PC-3 (cell line): ENCODE measurements around the gene NTRK2.

Experiments
- EZH2phosphoT487 ChIP-seq: fragments of 300-600 bp; sonication (generic); IDR thresholded peaks from 2 replicates; pipeline ENCODE4 v1.6.1; 2018; ENCODE audit warnings: mild to moderate bottlenecking, antibody characterized with exemption, low read length, borderline replicate concordance
- TF ChIP-seq, protein P1 (sequence below): fragments of 300-600 bp; sonication (generic); conservative IDR thresholded peaks from 2 replicates; pipeline ENCODE4 v1.5.1; 2017; ENCODE audit warnings: antibody characterized with exemption, low read depth, mild to moderate bottlenecking, low read length

DNA sequence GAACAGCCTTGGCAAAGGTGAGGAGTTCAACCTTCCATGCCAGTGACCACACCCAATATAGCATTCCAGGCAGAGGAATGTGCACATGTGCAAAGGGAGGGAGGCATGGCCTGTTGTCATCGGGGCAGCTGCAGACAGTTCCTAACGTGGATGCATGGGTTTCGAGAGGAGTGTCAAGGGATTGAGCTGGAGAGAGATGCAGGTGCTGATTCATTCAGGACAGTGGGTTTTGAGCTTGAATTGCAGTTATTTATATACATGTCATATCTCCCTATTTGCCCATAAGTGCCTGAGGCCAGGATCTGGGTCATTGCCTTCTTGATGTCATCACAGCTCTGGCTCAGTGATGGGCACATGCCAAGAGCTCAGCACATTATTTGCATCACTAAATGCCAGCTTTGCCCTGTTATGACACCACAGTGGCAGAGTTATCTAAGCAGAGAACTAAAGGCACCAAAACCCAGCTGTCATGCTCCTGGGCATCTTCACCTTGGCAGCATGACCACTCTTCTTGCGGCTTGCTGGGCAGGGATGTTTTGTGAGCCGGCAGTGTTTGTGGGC is 278.0 kb downstream of the NTRK2 start:
- TF ChIP-seq, protein P1, sequence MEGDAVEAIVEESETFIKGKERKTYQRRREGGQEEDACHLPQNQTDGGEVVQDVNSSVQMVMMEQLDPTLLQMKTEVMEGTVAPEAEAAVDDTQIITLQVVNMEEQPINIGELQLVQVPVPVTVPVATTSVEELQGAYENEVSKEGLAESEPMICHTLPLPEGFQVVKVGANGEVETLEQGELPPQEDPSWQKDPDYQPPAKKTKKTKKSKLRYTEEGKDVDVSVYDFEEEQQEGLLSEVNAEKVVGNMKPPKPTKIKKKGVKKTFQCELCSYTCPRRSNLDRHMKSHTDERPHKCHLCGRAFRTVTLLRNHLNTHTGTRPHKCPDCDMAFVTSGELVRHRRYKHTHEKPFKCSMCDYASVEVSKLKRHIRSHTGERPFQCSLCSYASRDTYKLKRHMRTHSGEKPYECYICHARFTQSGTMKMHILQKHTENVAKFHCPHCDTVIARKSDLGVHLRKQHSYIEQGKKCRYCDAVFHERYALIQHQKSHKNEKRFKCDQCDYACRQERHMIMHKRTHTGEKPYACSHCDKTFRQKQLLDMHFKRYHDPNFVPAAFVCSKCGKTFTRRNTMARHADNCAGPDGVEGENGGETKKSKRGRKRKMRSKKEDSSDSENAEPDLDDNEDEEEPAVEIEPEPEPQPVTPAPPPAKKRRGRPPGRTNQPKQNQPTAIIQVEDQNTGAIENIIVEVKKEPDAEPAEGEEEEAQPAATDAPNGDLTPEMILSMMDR, result no peak
- TF ChIP-seq EZH2phosphoT487, result no peak
